ENCODE data around the gene NMT2.

The NMT2 gene

DNA sequence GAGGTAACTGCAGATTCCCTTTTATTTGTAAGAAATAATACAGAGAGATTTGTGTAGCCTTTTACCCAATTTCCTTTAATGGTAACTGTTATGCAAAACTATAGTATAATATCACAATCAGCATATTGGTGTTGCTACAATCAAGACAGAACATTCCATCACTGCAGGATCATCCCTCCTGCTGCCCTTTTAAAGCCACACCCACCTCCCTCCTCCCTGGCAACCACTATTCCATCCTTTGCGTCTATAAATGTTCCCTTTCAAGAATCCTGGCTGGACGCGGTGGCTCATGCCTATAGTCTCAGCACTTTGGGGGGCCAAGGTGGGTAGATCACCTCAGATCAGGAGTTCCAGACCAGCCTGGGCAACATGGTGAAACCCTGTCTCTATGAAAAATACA lies 93.1 kb downstream of the NMT2 start:
- TF ChIP-seq, protein P1, sequence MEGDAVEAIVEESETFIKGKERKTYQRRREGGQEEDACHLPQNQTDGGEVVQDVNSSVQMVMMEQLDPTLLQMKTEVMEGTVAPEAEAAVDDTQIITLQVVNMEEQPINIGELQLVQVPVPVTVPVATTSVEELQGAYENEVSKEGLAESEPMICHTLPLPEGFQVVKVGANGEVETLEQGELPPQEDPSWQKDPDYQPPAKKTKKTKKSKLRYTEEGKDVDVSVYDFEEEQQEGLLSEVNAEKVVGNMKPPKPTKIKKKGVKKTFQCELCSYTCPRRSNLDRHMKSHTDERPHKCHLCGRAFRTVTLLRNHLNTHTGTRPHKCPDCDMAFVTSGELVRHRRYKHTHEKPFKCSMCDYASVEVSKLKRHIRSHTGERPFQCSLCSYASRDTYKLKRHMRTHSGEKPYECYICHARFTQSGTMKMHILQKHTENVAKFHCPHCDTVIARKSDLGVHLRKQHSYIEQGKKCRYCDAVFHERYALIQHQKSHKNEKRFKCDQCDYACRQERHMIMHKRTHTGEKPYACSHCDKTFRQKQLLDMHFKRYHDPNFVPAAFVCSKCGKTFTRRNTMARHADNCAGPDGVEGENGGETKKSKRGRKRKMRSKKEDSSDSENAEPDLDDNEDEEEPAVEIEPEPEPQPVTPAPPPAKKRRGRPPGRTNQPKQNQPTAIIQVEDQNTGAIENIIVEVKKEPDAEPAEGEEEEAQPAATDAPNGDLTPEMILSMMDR (IDR thresholded peaks at IDR 0.05; ENCODE audit: insufficient read depth, missing control alignments): no peak
- no peak for DNase-seq (ENCODE audit: insufficient read length, low spot score)
- no peak for FAIRE-seq

DNA sequence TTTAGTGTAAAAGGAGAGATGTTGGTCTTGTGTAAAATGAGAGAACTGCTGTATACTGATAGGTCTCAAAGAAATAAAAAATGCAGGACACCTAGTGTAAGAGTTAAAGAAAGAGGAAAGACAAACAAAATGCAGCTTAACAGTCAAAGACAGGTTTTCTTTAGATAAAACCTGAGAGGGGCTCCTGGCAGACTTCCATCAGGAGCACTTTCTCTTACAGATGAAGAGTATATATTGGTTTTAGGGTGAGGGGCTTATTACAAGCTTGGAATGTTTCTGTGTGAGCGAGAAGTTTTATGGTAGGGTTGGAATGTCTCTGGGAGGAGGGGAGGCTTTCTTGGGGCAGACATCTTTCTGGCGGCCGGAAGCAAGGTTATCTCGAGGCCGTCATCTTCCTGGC lies 96.1 kb downstream of the NMT2 start:
- TF ChIP-seq, protein P1 (IDR thresholded peaks at IDR 0.05; ENCODE audit: insufficient read depth, missing control alignments): no peak
- FAIRE-seq: no peak
- DNase-seq (ENCODE audit: insufficient read length, low spot score): no peak

DNA sequence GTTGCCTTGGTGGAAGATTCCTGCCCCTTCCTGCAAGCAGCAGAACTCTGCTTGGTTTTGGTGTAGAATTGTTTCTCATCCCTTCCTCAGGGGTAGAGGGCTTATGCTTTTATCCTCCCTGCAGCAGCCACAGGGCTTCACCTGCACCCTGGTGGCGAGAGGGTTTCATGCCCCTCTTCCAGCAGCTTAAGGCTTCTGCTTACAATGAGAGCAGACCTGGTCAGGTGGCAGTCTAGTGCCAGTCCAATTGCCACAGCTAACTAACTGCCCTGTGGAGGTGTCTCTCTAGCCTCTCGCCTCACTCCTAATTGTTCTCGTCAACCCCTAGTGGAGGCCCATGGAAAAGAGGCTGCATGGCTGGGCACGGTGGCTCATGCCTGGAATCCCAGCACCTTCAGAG lies 99.3 kb downstream of the NMT2 start:
- FAIRE-seq: no peak
- TF ChIP-seq, protein P1 (IDR thresholded peaks at IDR 0.05; ENCODE audit: insufficient read depth, missing control alignments): no peak
- no peak for DNase-seq (ENCODE audit: insufficient read length, low spot score)

DNA sequence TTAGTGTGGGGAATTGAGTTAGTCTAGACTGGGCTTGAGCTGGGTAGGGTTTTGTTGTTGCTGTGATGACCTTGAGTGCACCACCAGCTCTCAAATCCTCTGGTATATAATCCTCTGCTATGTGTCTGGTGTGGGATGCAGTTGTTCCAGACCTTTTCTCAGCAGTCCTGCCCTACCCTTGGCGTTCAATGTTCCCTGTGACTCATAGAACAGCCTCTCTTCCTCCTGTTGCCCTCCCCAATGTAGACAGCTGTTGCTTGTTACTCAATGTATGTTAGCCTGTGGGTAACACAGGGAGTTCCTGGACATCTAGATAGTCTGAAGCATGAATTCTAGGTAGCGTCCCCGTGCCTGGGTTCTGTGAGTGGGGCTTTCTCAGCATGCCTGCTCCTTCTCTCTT lies 99.7 kb downstream of the NMT2 start:
- no peak for DNase-seq (ENCODE audit: insufficient read length, low spot score)
- FAIRE-seq: no peak
- TF ChIP-seq, protein P1 (IDR thresholded peaks at IDR 0.05; ENCODE audit: insufficient read depth, missing control alignments): no peak

DNA sequence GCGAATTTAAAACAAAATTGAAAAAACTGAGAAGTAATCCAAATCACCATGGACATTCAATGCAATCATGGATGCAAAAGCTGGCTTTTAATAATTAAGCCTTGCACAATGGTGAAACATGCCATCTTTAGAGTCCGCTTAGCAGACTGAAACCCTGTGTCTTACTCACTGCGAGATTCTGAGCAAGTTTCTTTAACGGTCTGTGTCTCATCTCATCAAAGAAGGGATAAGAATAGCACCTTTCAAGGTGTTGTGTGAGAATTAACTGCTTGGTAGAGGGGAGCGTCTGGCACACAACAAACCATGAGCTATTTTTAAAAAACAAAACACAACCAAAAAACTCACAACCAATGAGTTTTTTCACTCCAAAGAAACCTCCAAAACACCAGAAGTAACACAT lies 101.3 kb downstream of the NMT2 start:
- no peak for FAIRE-seq
- TF ChIP-seq, protein P1 (IDR thresholded peaks at IDR 0.05; ENCODE audit: insufficient read depth, missing control alignments): no peak
- no peak for DNase-seq (ENCODE audit: insufficient read length, low spot score)

DNA sequence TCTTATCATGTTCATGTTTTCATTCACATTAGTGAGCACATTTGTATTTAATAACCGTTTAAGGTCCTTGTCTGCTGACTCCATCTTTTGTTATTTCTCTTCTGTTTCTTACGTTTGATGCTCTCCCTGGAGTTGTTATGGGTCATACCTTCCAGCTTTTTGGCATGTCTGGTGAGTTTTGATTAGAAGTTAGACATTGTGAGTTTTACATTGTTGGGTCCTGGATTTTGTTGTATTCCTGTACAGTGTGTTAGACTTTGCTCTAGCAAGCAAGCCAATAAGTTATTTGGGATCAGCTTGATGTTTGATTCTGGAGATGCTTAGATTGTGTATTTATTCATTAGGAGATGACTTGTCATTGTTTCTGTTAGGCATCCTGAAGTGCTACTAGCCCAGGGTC lies 107.9 kb downstream of the NMT2 start:
- no peak for DNase-seq (ENCODE audit: insufficient read length, low spot score)
- TF ChIP-seq, protein P1 (IDR thresholded peaks at IDR 0.05; ENCODE audit: insufficient read depth, missing control alignments): no peak
- FAIRE-seq: no peak

DNA sequence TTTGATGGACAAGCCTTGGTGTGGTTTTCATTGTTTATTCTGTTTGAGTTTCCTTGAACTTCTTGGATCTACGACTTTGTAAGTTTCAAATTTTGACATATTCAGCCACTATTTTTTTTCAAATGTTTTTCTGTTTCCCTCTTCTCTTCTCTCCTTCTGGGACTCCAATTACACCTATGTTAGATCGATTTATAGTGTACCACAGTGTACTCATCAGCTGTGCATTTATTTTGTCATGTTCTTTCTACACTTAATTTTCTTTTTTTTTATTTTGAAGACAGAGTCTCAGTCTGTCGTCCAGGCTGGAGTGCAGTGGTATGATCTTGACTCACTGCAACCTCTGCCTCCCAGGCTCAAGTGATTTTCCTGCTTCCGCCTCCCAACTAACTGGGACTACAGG lies 108.6 kb downstream of the NMT2 start:
- DNase-seq (ENCODE audit: insufficient read length, low spot score) (no peak), FAIRE-seq (no peak)
- TF ChIP-seq, protein P1 (IDR thresholded peaks at IDR 0.05; ENCODE audit: insufficient read depth, missing control alignments): no peak

Measured in D721Med (cell line).